Activated T-helper 1 cell treated with anti-CD3 and anti-CD28 coated beads, Interleukin-12 subunit alpha, Interleukin-12 subunit beta, Interleukin-2, Interleukin-4 antibody, amounts not matched to agents 30 ng/mL and 10 ng/mL and 1 ng/mL, durations not matched to agents 14 hours and 24 hours and 36 hours (primary cell): Measurements from ENCODE around the gene ALDH3B2. TPM values are rescaled to one million over a fixed set of nuclear protein-coding genes. Genes with fewer than 3 reads are reported as not detected.
A peak's percentile ranks its signal among the peaks of the same experiment; 100 is the strongest.
"Not testable (repeated sequence)": the region's sequence is repeated elsewhere in the genome, so short reads cannot be mapped to it uniquely, and the experiment has no call there.

Experiments
- DNase-seq: peaks from one replicate; pipeline ENCODE4 v3.0.0; 2021; ENCODE audit warnings: low spot score
- H3K27ac Mint-ChIP-seq: one replicate; pipeline ENCODE4 v1.8.0; 2021; ENCODE audit warnings: mild to moderate bottlenecking, mixed read lengths
- H3K27me3 Mint-ChIP-seq: one replicate; pipeline ENCODE4 v1.8.0; 2022; ENCODE audit warnings: mild to moderate bottlenecking, moderate library complexity, mixed read lengths; ENCODE audit not compliant: insufficient read depth
- H3K36me3 Mint-ChIP-seq: one replicate; pipeline ENCODE4 v1.8.0; 2021; ENCODE audit warnings: low read depth, mixed read lengths
- H3K4me1 Mint-ChIP-seq: one replicate; pipeline ENCODE4 v1.8.0; 2021; ENCODE audit warnings: low read depth, mixed read lengths
- H3K4me3 Mint-ChIP-seq: one replicate; pipeline ENCODE4 v1.8.0; 2021; ENCODE audit warnings: mild to moderate bottlenecking, moderate library complexity, mixed read lengths
- H3K9me3 Mint-ChIP-seq: one replicate; pipeline ENCODE4 v1.8.0; 2021; ENCODE audit warnings: mixed read lengths
- intact Hi-C: fragments of 100-400 bp; cut with micrococcal nuclease; formaldehyde crosslinking; loops from one replicate; pipeline ENCODE4 v1.15.1; 2024
- total RNA-seq: library from RNA; stranded (reverse); gene quantifications from 2 replicates; pipeline ENCODE4 v1.2.3, GENCODE V29; 2022

Gene ALDH3B2, protein sequence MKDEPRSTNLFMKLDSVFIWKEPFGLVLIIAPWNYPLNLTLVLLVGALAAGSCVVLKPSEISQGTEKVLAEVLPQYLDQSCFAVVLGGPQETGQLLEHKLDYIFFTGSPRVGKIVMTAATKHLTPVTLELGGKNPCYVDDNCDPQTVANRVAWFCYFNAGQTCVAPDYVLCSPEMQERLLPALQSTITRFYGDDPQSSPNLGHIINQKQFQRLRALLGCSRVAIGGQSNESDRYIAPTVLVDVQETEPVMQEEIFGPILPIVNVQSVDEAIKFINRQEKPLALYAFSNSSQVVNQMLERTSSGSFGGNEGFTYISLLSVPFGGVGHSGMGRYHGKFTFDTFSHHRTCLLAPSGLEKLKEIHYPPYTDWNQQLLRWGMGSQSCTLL
- total RNA-seq: not detected in 2 replicates

DNA sequence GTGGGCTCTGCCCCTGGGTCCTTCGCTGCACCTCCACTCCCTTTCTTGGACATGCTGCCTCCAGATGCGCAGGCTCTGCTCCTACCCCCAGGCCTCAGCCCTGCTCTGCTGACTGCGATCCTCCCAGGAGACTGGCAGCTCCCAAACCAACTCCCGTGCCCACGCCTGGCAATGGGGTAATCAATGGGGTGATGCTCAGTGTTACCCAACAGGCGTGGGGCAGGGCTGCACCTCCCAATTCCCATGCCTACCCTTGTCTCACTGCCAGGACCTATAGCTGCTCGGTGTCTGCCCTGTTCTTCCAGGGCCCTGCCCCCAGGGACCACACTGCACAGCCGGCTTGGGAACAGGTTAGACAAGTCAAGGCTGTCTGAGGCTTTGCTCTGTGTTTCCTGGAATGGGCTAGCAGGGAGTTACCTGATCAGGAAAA lies at the start of gene ALDH3B2:
Gene ALDH3B2 (minus strand): TSS at position 182 of the 430 bp plus-strand sequence. CDS start 7,688 bp downstream, outside the sequence.
- Mint-ChIP-seq H3K9me3 (peaks cover 4% of the 10 kb centered on the region), H3K36me3 (no peaks in the 10 kb centered on the region), H3K27me3 (peaks cover 9% of the 10 kb centered on the region), H3K4me3 (no peak within 1 kb of the TSS), H3K4me1 (no peaks in the 10 kb centered on the region), H3K27ac (no peak within 1 kb of the TSS)
- no peak for DNase-seq
- intact Hi-C loops: no loop called here

DNA sequence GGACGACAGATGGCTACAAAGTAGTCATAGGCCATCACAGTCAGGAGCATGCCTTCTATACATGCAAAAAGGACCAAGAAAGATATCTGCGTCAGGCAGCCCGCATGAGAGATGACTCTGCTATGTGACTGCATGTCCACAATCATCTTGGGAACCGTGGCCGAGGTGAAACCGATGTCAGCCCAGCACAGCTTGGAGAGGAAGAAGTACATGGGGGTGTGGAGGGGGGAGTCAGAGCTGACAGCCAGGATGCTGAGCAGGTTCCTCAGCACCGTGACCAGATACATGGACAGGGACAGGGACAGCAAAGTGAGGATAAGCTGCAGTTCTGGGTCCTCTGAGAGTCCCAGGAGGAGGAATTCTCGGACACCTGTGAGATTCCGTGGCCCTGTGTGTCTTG lies 48.6 kb upstream of the ALDH3B2 start:
- peaks cover 13% of the 10 kb centered on the region for H3K4me1 Mint-ChIP-seq
- H3K9me3 Mint-ChIP-seq, DNase-seq, H3K4me3 Mint-ChIP-seq, H3K36me3 Mint-ChIP-seq, H3K27me3 Mint-ChIP-seq, H3K27ac Mint-ChIP-seq, intact Hi-C loops: not testable (repeated sequence)

DNA sequence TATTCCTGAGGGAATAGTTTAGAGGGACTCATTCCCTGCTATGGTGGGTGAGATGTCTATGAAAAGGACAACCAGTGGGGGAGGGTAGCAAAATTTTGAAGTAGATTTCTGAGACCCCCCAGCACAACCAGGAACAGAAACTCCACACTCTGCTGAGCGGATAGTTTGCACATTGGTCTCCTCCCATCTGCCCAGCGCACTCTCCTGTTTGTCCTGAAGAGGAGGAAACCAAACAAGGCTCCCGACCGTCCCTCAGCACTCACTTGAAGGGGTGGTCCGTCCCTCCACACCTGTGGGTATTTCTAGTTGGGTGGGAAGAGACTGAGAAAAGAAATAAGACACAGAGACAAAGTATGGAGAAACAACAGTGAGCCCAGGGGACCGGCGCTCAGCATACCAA lies 41.8 kb upstream of the ALDH3B2 start:
- DNase-seq, H3K4me3 Mint-ChIP-seq, H3K4me1 Mint-ChIP-seq, H3K36me3 Mint-ChIP-seq, H3K9me3 Mint-ChIP-seq, intact Hi-C loops, H3K27ac Mint-ChIP-seq: not testable (repeated sequence)
- H3K27me3 Mint-ChIP-seq: peaks cover 18% of the 10 kb centered on the region

DNA sequence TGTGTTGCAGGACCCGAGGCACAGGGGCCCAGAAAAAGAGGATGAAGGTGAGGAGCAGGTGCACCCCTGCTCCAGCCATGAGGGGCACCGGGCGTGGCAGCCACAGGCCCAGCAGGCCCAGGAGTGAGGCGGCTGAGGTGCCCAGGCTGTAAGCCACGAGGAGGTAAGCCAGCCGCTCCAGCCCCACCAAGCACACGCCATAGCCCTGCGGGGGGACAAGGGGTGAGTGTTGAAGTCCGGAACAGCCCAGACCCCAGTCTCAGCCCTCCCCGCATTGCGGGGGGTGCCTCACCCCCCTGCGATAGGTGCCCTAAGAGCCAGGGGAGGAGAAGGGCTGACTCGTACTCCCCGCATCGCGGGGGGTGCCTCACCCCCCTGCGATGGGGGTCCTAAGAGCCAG lies 41.4 kb upstream of the ALDH3B2 start:
- H3K9me3 Mint-ChIP-seq, DNase-seq, intact Hi-C loops, H3K36me3 Mint-ChIP-seq, H3K4me3 Mint-ChIP-seq, H3K4me1 Mint-ChIP-seq, H3K27ac Mint-ChIP-seq: not testable (repeated sequence)
- peaks cover 18% of the 10 kb centered on the region for H3K27me3 Mint-ChIP-seq

DNA sequence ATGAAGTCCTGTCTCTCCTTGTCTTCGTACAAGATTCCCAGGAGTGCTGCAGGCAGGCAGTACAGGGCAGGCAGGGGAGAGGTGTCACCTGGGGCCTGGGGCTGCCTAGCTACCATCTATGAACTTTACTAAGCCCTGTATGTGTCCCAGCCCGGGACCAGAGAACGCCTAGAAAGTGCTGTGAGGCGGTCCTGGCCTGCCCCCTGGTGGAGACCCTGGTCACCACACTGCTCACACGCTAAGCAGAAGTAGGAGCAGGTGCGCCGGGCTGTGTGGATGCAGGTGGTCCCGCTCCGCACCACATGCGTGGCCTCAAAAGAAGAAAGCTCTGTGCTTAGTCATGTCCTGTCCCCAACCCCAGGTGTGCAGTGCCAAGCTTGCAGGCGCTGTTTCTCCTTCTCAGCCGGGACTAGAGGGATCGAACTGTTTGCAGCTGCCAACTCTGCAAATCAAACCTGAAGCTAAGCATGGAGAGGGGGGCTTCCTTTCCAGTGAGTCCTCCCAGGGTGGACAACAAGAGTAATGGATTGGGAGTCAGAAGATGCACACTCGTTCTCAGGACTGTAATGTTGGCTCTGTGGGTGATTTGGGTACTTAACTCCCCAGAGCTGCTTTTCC lies 39.6 kb upstream of the ALDH3B2 start:
- DNase-seq: peak; percentile 47
- H3K27me3 Mint-ChIP-seq: peaks cover 16% of the 10 kb centered on the region
- H3K4me1 Mint-ChIP-seq, H3K4me3 Mint-ChIP-seq, H3K27ac Mint-ChIP-seq, H3K9me3 Mint-ChIP-seq, H3K36me3 Mint-ChIP-seq: not testable (repeated sequence)
- intact Hi-C loops: loop anchor here (5.0 kb wide), 1 partner anchor 87 kb away; the partner anchor contains the start of gene NUDT8

DNA sequence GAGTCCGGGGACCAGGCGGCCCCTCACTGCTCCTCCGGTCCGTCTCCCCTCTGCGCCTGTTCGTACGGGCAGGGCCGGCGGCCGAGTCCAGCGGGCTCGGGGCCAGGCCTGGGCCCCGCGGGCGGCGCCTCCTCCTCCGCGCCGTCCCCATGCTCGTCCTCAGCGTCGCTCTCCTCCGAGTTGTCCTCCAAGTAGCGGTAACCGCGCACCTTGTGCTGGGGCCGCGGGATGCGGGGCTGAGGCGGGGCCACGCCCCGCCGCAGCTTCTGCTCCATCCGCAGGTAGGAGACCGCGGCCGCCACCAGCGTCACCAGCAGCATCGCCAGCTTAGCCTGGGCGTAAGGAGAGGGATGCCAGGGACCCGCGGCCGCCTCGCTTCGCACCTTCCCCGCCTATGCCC lies 37.3 kb upstream of the ALDH3B2 start:
- H3K4me3 Mint-ChIP-seq, H3K36me3 Mint-ChIP-seq, H3K4me1 Mint-ChIP-seq, DNase-seq, H3K27ac Mint-ChIP-seq, H3K27me3 Mint-ChIP-seq, H3K9me3 Mint-ChIP-seq: not testable (repeated sequence)
- intact Hi-C loops: loop anchor here (5.0 kb wide), 1 partner anchor 84 kb away; the partner anchor contains the start of gene NUDT8

DNA sequence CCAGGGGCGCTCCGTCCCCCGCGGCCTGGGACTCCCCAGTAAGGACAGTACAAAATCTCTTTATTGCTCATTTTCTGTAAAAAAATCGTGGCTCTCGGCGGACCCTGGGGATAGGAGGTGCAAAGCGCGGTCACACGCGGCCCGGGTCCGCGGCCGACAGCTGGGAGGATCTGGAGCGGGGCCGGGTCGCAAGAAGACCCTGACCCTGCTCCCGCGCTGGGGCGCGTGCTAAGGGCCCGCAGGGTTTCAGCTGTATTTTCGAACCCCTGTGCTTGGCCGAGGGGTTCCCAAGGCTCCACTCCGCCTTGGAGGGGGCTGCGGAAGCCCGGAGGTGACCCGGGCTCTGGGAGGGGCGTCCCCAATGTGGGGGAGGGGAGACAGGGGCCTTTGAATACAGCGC lies 36.8 kb upstream of the ALDH3B2 start:
- H3K36me3 Mint-ChIP-seq, DNase-seq, H3K27me3 Mint-ChIP-seq, H3K4me1 Mint-ChIP-seq, H3K4me3 Mint-ChIP-seq, H3K27ac Mint-ChIP-seq, H3K9me3 Mint-ChIP-seq: not testable (repeated sequence)
- intact Hi-C loops: loop anchor here (5.0 kb wide), 1 partner anchor 84 kb away; the partner anchor contains the start of gene NUDT8

DNA sequence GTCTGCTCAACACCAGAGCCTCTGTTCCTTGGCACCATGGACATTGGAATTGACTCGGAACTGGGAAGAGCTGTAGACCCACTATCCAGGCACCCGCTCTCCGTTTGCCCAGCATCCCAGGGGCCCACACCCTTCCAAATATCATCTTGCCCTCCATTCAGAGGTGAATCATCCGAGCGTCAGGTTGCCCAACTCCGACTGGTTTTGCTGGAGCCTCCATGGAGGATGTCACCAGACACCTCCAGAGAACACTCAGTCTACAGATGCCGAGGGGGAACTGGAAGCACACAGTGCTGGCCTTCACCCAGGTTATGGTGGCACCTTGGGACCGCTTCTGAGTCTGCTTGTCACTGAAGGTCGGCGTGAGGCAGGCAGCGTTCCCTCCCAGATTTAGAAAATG lies 35.4 kb upstream of the ALDH3B2 start:
- H3K36me3 Mint-ChIP-seq, H3K4me1 Mint-ChIP-seq, H3K27me3 Mint-ChIP-seq, H3K4me3 Mint-ChIP-seq, H3K9me3 Mint-ChIP-seq, H3K27ac Mint-ChIP-seq, DNase-seq: not testable (repeated sequence)
- intact Hi-C loops: loop anchor here (5.0 kb wide), 1 partner anchor 83 kb away; the partner anchor contains the start of gene NUDT8

DNA sequence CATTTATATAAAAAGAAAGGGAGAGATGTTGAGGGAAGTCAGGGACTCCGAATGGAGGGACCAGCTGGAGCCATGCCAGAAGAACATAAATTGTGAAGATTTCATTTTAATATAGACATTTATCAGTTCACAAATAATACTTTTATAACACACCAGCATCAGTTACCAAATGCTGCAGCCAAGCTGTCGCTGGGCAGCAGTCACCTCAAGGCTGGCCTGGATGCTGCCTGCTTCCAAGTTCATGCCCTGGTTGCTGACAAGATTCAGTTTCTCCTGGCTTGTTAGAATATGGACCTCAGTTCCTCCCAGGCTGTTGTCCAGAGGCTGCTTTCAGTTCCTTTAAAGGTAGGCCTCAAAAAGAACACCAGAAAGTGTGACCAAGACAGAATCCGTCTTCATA lies 30.8 kb upstream of the ALDH3B2 start:
- no peak for DNase-seq
- Mint-ChIP-seq H3K27me3 (peaks cover 6% of the 10 kb centered on the region), H3K4me3 (no peak overlapping the region), H3K27ac (no peak overlapping the region), H3K9me3 (no peaks in the 10 kb centered on the region), H3K36me3 (no peaks in the 10 kb centered on the region), H3K4me1 (no peaks in the 10 kb centered on the region)
- intact Hi-C loops: no loop called here

DNA sequence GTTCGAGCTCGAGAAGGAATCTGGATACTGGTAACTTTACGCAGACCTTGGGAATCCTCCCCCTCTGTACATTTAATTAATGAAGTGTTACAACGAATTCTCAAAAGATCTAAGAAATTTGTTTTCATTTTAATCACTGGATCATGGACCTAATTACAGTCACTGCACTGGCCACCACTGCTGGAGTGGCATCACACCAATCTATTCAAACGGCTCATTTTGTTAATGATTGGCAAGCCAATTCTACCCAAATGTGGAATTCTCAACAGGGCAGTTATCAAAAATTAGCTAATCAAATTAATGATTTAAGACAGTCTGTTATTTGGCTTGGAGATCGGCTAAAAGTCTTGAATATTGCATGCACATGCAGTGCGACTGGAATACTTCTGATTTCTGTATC lies 30.1 kb upstream of the ALDH3B2 start:
- intact Hi-C loops: no loop called here
- H3K9me3 Mint-ChIP-seq: no peaks in the 10 kb centered on the region
- DNase-seq: no peak
- H3K4me3 Mint-ChIP-seq: no peak overlapping the region
- H3K27ac Mint-ChIP-seq: no peak overlapping the region
- no peaks in the 10 kb centered on the region for H3K36me3 Mint-ChIP-seq
- H3K4me1 Mint-ChIP-seq: no peaks in the 10 kb centered on the region
- H3K27me3 Mint-ChIP-seq: peaks cover 7% of the 10 kb centered on the region

DNA sequence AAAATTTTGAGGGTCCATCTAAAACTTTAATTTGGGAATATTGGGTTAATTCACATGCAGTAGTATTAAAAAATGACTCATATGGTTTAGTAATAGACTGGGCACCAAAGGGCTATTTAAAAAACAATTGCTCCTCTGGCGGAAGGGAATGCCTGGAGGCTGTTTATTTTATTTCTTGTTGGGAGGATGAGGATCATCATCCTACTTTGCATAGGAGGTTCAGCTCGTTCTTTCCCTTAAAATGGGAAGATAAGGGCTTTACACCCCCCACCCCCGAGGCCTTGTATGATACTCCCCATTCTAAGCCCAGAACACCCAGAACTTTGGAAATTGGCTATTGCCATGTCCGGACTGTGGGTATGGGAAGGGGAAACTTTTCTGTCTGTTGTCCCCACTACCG lies 29.3 kb upstream of the ALDH3B2 start:
- H3K36me3 Mint-ChIP-seq, H3K27me3 Mint-ChIP-seq, H3K9me3 Mint-ChIP-seq, H3K27ac Mint-ChIP-seq, H3K4me1 Mint-ChIP-seq, DNase-seq, H3K4me3 Mint-ChIP-seq, intact Hi-C loops: not testable (repeated sequence)

DNA sequence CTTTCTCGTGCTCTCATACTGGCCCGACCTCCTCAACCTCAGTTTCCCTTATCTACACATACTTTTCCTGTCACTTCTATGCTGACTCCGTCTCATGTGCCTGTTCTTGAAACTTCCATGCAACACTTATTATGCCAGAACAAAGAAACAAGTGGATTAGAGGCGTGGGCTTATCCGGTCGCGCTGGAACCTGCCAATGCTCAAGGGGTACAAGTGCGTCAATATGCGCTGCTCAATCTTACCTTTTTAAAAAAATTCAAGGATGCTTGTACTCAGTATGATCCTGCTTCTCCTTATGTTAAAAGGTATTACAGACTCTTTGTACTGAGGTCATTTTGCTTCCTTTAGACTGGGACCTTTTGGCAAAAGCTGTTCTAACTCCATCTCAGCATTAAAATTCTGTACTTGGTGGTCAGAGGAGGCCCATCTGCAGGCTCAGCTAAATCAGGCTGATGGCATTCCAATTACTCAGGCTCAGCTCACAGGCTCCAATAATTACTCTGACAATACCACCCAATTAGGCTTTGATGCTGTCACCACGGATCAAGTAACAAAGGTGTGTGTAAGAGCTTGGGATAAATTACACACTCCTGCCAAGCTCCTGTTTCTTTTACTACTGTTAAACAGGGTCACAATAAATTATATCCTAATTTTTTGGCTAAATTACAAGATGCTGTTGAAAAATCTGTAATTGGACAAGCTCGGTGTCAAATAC lies 26.3 kb upstream of the ALDH3B2 start:
- no peaks in the 10 kb centered on the region for H3K36me3 Mint-ChIP-seq
- H3K27me3 Mint-ChIP-seq: peaks cover 7% of the 10 kb centered on the region
- no peaks in the 10 kb centered on the region for H3K9me3 Mint-ChIP-seq
- intact Hi-C loops: no loop called here
- H3K4me3 Mint-ChIP-seq: no peak overlapping the region
- H3K27ac Mint-ChIP-seq: no peak overlapping the region
- DNase-seq: no peak
- H3K4me1 Mint-ChIP-seq: no peaks in the 10 kb centered on the region

DNA sequence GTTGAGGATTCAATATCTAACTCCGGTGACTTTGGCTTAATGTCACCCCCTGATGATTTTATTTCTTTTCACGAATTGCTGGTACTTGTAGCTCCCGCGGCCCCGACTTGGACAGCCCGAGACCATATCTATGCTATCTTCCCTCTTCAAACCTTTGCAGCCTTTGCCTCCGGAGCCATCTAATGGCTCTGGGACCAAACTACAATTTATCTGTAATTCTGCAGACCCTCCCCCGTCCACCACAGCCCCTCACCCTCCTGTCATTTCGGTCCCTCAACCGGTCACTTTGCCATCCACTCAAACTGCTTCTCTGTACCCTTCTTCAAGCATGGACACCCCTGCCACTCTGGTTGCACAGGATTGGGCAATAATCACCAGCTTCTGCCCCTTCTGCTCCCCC lies 25.7 kb upstream of the ALDH3B2 start:
- H3K9me3 Mint-ChIP-seq: no peaks in the 10 kb centered on the region
- intact Hi-C loops: no loop called here

More for the DNA sequence above, 25.7 kb upstream of the ALDH3B2 start:
- H3K27ac Mint-ChIP-seq: no peak overlapping the region
- H3K36me3 Mint-ChIP-seq: no peaks in the 10 kb centered on the region
- peaks cover 7% of the 10 kb centered on the region for H3K27me3 Mint-ChIP-seq
- H3K4me3 Mint-ChIP-seq: no peak overlapping the region
- DNase-seq: no peak
- no peaks in the 10 kb centered on the region for H3K4me1 Mint-ChIP-seq
